ENCODE data around the gene DMRTB1. TPM values are rescaled to one million over a fixed set of nuclear protein-coding genes. Genes with fewer than 3 reads are reported as not detected.

The DMRTB1 gene
- total and polyA plus RNA-seq, 10 donors = not detected

DNA sequence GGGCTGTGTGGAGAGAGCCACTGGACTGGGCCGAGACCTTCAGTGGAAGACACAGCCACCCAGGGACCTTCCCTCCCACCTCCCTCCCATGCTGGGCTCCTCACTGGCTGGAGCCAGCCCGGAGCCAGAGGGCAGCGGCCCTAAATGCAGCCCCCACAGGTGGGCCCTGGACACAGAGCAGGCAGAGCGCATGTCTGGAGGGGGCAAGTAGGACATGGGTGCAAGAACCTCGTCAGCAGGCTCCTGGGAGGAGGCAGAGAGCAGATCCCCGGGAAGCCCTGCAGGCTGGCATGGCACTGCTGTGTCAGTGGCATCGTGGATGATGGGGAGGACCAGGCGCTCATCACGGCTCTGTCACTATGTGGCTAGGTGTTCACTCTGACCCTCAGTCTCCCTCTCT lies 45.7 kb downstream of the DMRTB1 start:
- intact Hi-C loops (cut with DNase I; ENCODE audit: low total_unique reads) = no loop called here
- no peak for DNase-seq

DNA sequence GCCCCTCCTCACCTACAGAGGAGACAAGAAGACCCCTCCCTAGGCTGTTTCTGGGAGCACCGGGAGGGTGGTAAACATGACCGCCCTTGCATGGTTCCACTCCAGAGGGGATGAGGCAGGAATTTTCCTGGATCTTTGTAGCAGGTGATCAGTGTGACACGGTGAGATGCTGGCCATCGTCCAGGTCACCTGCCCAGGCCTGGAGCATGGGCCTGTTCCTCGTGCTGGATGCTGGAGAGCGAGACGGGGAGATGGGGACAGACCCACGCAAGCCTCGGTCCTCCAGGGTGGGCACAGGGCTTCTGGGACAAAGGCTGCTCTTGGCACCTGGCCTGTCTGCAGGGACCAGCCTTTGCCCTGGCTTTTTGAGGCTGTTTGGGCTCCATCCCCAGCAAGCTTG lies 46.2 kb downstream of the DMRTB1 start:
- no peak for DNase-seq
- 88 to 96% (median 91%) methylated on average over 8 to 9 of the region's 9 CpGs for WGBS, 5 donors
- H3K27ac ChIP-seq = no peak overlapping the region
- H3K9me3 ChIP-seq = no peaks in the 10 kb centered on the region
- no peaks in the 10 kb centered on the region for H3K4me1 ChIP-seq
- no peak overlapping the region for H3K4me3 ChIP-seq
- intact Hi-C loops (cut with DNase I; ENCODE audit: low total_unique reads) = no loop called here
- no peaks in the 10 kb centered on the region for H3K36me3 ChIP-seq
- TF ChIP-seq POLR2AphosphoS5 (IDR thresholded peaks at IDR 0.05) (no peak), POLR2A (IDR thresholded peaks at IDR 0.05) (no peak)
- TF ChIP-seq, protein P1, sequence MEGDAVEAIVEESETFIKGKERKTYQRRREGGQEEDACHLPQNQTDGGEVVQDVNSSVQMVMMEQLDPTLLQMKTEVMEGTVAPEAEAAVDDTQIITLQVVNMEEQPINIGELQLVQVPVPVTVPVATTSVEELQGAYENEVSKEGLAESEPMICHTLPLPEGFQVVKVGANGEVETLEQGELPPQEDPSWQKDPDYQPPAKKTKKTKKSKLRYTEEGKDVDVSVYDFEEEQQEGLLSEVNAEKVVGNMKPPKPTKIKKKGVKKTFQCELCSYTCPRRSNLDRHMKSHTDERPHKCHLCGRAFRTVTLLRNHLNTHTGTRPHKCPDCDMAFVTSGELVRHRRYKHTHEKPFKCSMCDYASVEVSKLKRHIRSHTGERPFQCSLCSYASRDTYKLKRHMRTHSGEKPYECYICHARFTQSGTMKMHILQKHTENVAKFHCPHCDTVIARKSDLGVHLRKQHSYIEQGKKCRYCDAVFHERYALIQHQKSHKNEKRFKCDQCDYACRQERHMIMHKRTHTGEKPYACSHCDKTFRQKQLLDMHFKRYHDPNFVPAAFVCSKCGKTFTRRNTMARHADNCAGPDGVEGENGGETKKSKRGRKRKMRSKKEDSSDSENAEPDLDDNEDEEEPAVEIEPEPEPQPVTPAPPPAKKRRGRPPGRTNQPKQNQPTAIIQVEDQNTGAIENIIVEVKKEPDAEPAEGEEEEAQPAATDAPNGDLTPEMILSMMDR (IDR thresholded peaks at IDR 0.05 in 8 of 11, conservative IDR thresholded peaks at IDR 0.05 in 3 of 11) = no peak
- peaks cover 0 to 26% (median 0%) of the 10 kb centered on the region in 7 donors for H3K27me3 ChIP-seq (replicated peaks in 1 of 7)

More for the DNA sequence above, 45.7 kb downstream of the DMRTB1 start:
- no peak overlapping the region for H3K27ac ChIP-seq
- H3K4me1 ChIP-seq = no peaks in the 10 kb centered on the region
- no peak overlapping the region for H3K4me3 ChIP-seq
- H3K9me3 ChIP-seq = no peaks in the 10 kb centered on the region
- H3K36me3 ChIP-seq = no peaks in the 10 kb centered on the region
- no peak for TF ChIP-seq POLR2A (IDR thresholded peaks at IDR 0.05)
- TF ChIP-seq, protein P1 (IDR thresholded peaks at IDR 0.05 in 8 of 11, conservative IDR thresholded peaks at IDR 0.05 in 3 of 11) = no peak
- no peak for TF ChIP-seq POLR2AphosphoS5 (IDR thresholded peaks at IDR 0.05)
- WGBS, 5 donors = 79 to 89% (median 85%) methylated on average over 5 to 9 of the region's 9 CpGs
- peaks cover 0 to 31% (median 0%) of the 10 kb centered on the region in 7 donors for H3K27me3 ChIP-seq (replicated peaks in 1 of 7)

DNA sequence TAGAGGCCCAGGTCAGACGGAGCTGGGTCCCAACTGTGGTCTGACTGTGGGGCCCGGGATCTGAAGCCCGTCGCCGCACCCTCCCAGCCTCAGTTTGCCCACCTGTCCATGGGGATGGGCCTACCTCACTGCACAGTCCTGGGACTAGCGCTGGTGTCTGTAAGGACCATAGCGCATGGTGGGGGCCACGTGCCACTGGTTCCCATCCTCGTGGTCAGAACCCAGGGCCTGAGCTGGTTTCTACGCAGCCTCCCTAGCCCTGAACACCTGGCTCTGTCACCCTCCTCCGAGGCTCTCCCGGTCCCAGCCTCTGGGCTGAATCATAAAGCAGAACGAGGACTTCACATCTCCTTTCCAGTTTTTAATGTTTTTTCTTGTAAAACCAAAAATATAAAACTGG lies 46.7 kb downstream of the DMRTB1 start:
- intact Hi-C loops (cut with DNase I; ENCODE audit: low total_unique reads) = no loop called here
- no peak for DNase-seq
- Histone ChIP-seq H3K4me1 (no peaks in the 10 kb centered on the region), H3K36me3 (no peaks in the 10 kb centered on the region), H3K27me3 (replicated peaks in 1 of 7) (peaks cover 0 to 21% (median 0%) of the 10 kb centered on the region in 7 donors), H3K4me3 (no peak overlapping the region), H3K27ac (no peak overlapping the region), H3K9me3 (no peaks in the 10 kb centered on the region)
- WGBS, 5 donors = 85 to 94% (median 90%) methylated on average over 12 to 13 of the region's 13 CpGs
- no peak for TF ChIP-seq POLR2AphosphoS5 (IDR thresholded peaks at IDR 0.05)
- no peak for TF ChIP-seq POLR2A (IDR thresholded peaks at IDR 0.05)
- TF ChIP-seq, protein P1 (IDR thresholded peaks at IDR 0.05 in 8 of 11, conservative IDR thresholded peaks at IDR 0.05 in 3 of 11) = no peak

DNA sequence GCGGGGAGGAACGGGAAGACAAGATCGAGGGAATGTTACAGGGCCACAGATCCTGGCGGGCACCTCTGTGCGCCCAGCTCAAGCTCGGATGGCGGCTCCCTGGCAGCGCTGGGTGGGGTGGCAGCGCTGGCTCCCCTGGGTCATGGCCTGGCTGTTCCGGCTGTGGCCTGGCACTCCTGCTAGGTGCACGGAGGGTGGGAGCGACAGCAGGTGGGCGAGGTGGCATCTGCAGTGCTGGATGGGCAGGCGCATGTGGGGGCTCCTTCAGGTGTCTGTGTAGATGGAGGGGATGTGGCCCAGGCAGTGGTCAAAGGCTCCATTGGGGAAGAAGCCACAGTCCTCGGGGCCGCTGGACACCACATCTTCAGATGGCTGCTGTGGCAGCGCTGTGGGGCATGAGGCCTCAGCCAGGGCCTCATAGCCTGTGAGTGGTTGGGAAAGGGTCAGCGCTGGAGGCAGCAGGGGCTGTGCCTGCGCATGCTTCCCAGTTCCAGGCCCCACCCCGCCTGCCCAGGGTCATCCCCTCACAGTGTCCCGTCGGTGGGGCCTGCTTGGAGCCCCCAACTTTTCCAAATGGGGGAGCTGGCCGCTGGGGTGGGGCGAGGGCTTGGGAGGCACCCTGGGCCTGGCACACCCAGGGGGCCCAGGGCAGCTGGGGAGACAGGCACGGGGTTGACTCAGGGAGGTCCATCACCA lies 47.3 kb downstream of the DMRTB1 start:
- H3K9me3 ChIP-seq = no peaks in the 10 kb centered on the region
- 86 to 95% (median 91%) methylated on average over 12 to 25 of the region's 25 CpGs for WGBS, 5 donors
- intact Hi-C loops (cut with DNase I; ENCODE audit: low total_unique reads) = no loop called here
- H3K4me3 ChIP-seq = no peak overlapping the region
- H3K27ac ChIP-seq = no peak overlapping the region
- no peaks in the 10 kb centered on the region for H3K4me1 ChIP-seq
- DNase-seq = no peak
- TF ChIP-seq POLR2A (IDR thresholded peaks at IDR 0.05) (no peak), POLR2AphosphoS5 (IDR thresholded peaks at IDR 0.05) (no peak)
- TF ChIP-seq, protein P1 (IDR thresholded peaks at IDR 0.05 in 8 of 11, conservative IDR thresholded peaks at IDR 0.05 in 3 of 11) = no peak
- H3K27me3 ChIP-seq (replicated peaks in 1 of 7) = peaks cover 0 to 15% (median 0%) of the 10 kb centered on the region in 7 donors
- no peaks in the 10 kb centered on the region for H3K36me3 ChIP-seq
